Testis (tissue), 3 donors: ENCODE results near the gene SCAPER. TPM values are rescaled to one million over a fixed set of nuclear protein-coding genes. Genes with fewer than 3 reads are reported as not detected.

Experiments
- DNase-seq: peaks from one replicate; pipeline ENCODE4 v3.0.0-alpha.2; 2019
- H3K27ac ChIP-seq, 2 donors: fragments of 200-600 bp; sonication (generic); one replicate each; pipeline ENCODE4 v1.5.1; 2019
- H3K27me3 ChIP-seq: fragments of 200-600 bp; sonication (generic); one replicate; pipeline ENCODE4 v1.5.1; 2019
- H3K36me3 ChIP-seq: fragments of 200-600 bp; sonication (generic); one replicate; pipeline ENCODE4 v1.5.1; 2017; ENCODE audit warnings: low read depth; ENCODE audit errors: missing control alignments
- H3K4me1 ChIP-seq: fragments of 200-600 bp; sonication (generic); one replicate; pipeline ENCODE4 v1.5.1; 2019
- H3K4me3 ChIP-seq, 2 donors: fragments of 200-600 bp; sonication (generic); one replicate each; pipeline ENCODE4 v1.5.1; 2017 to 2019
- H3K9me3 ChIP-seq: fragments of 200-600 bp; sonication (generic); one replicate; pipeline ENCODE4 v1.5.1; 2017
- CTCF ChIP-seq, 3 experiments: fragments of 450-650 bp in 2 of 3; fragments of 200-600 bp in 1 of 3; sonication (generic) in 1 of 3; IDR thresholded peaks; one replicate each; pipeline ENCODE4 v1.5.1; 2016 to 2019; ENCODE audit warnings: antibody characterized with exemption in 3 of 3, mild to moderate bottlenecking in 2 of 3, moderate library complexity in 1 of 3
- POLR2A ChIP-seq: fragments of 450-650 bp; IDR thresholded peaks from one replicate; pipeline ENCODE4 v1.6.1; 2017; ENCODE audit warnings: antibody characterized with exemption, mild to moderate bottlenecking, moderate library complexity
- WGBS, 2 donors: methylation state at CpG; one replicate each; pipeline ENCODE4 v1.1.5; 2018; 5-methylcytosine and 5-hydroxymethylcytosine counted together
- intact Hi-C: fragments of 100-400 bp; cut with DNase I; formaldehyde crosslinking; loops from one replicate; pipeline ENCODE4 v1.15.1; 2023; ENCODE audit warnings: low total_unique reads
- polyA plus RNA-seq: library from polyadenylated mRNA; stranded (reverse); fragments of 350-450 nt; fragmentation: Illumina TruSeq; extraction: RNeasy Lipid Tissue Mini Kit (QIAGEN cat#74804); gene quantifications from one replicate; pipeline ENCODE4 v1.2.3, GENCODE V29; 2014; ENCODE audit warnings: low read depth, low replicate concordance; ENCODE audit not compliant: insufficient read depth
- total RNA-seq, 2 donors: library from RNA; depleted of rRNA; stranded (reverse); fragments of >200 nt; gene quantifications; one replicate each; pipeline ENCODE4 v1.2.3, GENCODE V29; 2016

SCAPER gene
- total and polyA plus RNA-seq, 3 donors from 2014 or later = 43.7 to 60.7 (median 54.8) TPM

GRCh38 chr15:76380249-76380648 is 524.9 kb downstream of the SCAPER start:
- WGBS, 2 donors = 93 to 100% methylated on average over 1 of the region's 1 CpG
- Histone ChIP-seq H3K27me3 (no peaks in the 10 kb centered on the region), H3K4me3 (no peak overlapping the region), H3K4me1 (no peaks in the 10 kb centered on the region), H3K9me3 (no peaks in the 10 kb centered on the region), H3K27ac (no peak overlapping the region), H3K36me3 (no peaks in the 10 kb centered on the region)
- no peak for TF ChIP-seq CTCF (IDR thresholded peaks at IDR 0.05)
- no peak for TF ChIP-seq POLR2A
- no peak for DNase-seq
- intact Hi-C loops = no loop called here

- intact Hi-C loops = no loop called here
- WGBS, 2 donors = 88 to 100% methylated on average over 1 of the region's 1 CpG
- TF ChIP-seq CTCF (IDR thresholded peaks at IDR 0.05) (no peak), POLR2A (no peak)
- no peaks in the 10 kb centered on the region for H3K36me3 ChIP-seq
- H3K27ac ChIP-seq = no peak overlapping the region
- no peaks in the 10 kb centered on the region for H3K4me1 ChIP-seq
- no peak overlapping the region for H3K4me3 ChIP-seq
- DNase-seq = no peak
- H3K9me3 ChIP-seq = no peaks in the 10 kb centered on the region
- H3K27me3 ChIP-seq = no peaks in the 10 kb centered on the region
Measured at GRCh38 chr15:76378691-76379090, 526.4 kb downstream of the SCAPER start.

GRCh38 chr15:76377751-76378150 is 527.4 kb downstream of the SCAPER start:
- no peak overlapping the region for H3K4me3 ChIP-seq
- no peaks in the 10 kb centered on the region for H3K27me3 ChIP-seq
- H3K36me3 ChIP-seq = no peaks in the 10 kb centered on the region
- no peak for DNase-seq
- no peak overlapping the region for H3K27ac ChIP-seq
- intact Hi-C loops = no loop called here
- TF ChIP-seq POLR2A = no peak
- no peak for TF ChIP-seq CTCF (IDR thresholded peaks at IDR 0.05)
- no peaks in the 10 kb centered on the region for H3K4me1 ChIP-seq
- H3K9me3 ChIP-seq = no peaks in the 10 kb centered on the region

GRCh38 chr15:76377217-76377616 is 527.9 kb downstream of the SCAPER start:
- Histone ChIP-seq H3K9me3 (no peaks in the 10 kb centered on the region), H3K36me3 (no peaks in the 10 kb centered on the region), H3K27ac (no peak overlapping the region), H3K4me3 (no peak overlapping the region), H3K4me1 (no peaks in the 10 kb centered on the region), H3K27me3 (no peaks in the 10 kb centered on the region)
- TF ChIP-seq POLR2A (no peak), CTCF (IDR thresholded peaks at IDR 0.05) (no peak)
- intact Hi-C loops = no loop called here
- DNase-seq = no peak
- WGBS, 2 donors = 61 to 77% methylated on average over 2 of the region's 2 CpGs

GRCh38 chr15:76376816-76377215 is 528.3 kb downstream of the SCAPER start:
- TF ChIP-seq POLR2A (no peak), CTCF (IDR thresholded peaks at IDR 0.05) (no peak)
- no peaks in the 10 kb centered on the region for H3K4me1 ChIP-seq
- H3K4me3 ChIP-seq = no peak overlapping the region
- intact Hi-C loops = no loop called here
- WGBS, 2 donors = 87 to 93% methylated on average over 8 of the region's 8 CpGs
- no peaks in the 10 kb centered on the region for H3K36me3 ChIP-seq
- no peaks in the 10 kb centered on the region for H3K27me3 ChIP-seq
- H3K27ac ChIP-seq = no peak overlapping the region
- H3K9me3 ChIP-seq = no peaks in the 10 kb centered on the region
- DNase-seq = no peak
